Lower leg skin (tissue), 3 donors: Measurements from ENCODE around the gene TENM4.

Experiments
- CTCF ChIP-seq, 3 donors: fragments of 450-650 bp; IDR thresholded peaks; one replicate each; pipeline ENCODE4 v1.5.1; 2016; ENCODE audit warnings: antibody characterized with exemption in 3 of 3, mild to moderate bottlenecking in 3 of 3, moderate library complexity in 2 of 3
- POLR2A ChIP-seq, 2 donors: fragments of 450-650 bp; IDR thresholded peaks; one replicate each; pipeline ENCODE4 v1.6.1; 2016 to 2017; ENCODE audit warnings: antibody characterized with exemption in 2 of 2, mild to moderate bottlenecking in 1 of 2, moderate library complexity in 1 of 2

GRCh38 chr11:79381036-79381435 is 59.8 kb downstream of the TENM4 start:
- TF ChIP-seq POLR2A (IDR thresholded peaks at IDR 0.05): no peak
- no peak for TF ChIP-seq CTCF (IDR thresholded peaks at IDR 0.05)
